Measurements from ENCODE around the gene PDXK. TPM values are rescaled to one million over a fixed set of nuclear protein-coding genes. Genes with fewer than 3 reads are reported as not detected.

Gene PDXK
- total and polyA plus RNA-seq, 10 of the 15 experiments (the other 5 are each of a cell fraction or from before 2014, with no cell fraction given): 3.7 to 141 (median 60.0) TPM

DNA sequence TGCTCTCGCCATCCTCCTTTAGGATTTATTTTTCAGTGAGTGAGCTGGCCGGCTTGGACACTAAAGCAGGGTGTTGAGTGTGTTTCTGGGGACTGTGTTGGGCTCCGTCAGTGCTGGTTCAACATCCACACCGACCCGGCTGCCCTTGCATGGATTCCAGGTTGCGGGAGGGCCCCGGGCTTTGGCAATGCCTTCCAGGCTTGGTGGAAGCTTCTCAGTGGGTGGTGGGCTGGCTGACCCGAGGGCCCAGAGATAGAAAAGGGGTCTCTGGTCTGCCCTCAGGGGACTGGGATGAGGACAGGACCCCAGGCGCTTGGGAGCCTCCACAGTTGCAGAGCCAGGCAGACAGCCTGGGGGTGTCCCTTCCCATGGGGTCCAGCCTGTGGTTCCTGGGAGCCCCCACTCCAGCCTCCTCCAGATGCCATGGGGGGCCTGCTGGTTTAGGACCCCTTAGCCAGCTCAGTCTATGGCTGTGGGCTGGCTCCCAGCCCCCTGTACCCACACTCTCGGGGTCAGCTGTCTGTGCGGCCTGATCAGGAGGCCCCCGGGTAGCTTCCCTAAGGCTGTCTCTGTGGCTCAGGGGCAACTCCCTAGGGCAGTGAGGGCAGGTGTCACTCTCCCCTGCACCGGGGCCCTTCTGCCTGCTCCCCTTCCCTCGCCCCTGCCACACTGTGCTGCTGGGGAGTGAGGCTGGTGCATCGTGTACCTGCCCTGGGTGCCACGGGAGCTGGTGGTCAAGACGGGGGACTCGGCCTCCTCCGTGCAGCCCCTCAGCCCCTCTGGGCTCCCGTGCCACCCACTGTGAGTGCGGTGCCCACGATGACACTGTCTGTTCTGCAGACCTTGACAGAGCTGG, 16.5 kb downstream of the PDXK start (continued):
- TF ChIP-seq, protein P1, sequence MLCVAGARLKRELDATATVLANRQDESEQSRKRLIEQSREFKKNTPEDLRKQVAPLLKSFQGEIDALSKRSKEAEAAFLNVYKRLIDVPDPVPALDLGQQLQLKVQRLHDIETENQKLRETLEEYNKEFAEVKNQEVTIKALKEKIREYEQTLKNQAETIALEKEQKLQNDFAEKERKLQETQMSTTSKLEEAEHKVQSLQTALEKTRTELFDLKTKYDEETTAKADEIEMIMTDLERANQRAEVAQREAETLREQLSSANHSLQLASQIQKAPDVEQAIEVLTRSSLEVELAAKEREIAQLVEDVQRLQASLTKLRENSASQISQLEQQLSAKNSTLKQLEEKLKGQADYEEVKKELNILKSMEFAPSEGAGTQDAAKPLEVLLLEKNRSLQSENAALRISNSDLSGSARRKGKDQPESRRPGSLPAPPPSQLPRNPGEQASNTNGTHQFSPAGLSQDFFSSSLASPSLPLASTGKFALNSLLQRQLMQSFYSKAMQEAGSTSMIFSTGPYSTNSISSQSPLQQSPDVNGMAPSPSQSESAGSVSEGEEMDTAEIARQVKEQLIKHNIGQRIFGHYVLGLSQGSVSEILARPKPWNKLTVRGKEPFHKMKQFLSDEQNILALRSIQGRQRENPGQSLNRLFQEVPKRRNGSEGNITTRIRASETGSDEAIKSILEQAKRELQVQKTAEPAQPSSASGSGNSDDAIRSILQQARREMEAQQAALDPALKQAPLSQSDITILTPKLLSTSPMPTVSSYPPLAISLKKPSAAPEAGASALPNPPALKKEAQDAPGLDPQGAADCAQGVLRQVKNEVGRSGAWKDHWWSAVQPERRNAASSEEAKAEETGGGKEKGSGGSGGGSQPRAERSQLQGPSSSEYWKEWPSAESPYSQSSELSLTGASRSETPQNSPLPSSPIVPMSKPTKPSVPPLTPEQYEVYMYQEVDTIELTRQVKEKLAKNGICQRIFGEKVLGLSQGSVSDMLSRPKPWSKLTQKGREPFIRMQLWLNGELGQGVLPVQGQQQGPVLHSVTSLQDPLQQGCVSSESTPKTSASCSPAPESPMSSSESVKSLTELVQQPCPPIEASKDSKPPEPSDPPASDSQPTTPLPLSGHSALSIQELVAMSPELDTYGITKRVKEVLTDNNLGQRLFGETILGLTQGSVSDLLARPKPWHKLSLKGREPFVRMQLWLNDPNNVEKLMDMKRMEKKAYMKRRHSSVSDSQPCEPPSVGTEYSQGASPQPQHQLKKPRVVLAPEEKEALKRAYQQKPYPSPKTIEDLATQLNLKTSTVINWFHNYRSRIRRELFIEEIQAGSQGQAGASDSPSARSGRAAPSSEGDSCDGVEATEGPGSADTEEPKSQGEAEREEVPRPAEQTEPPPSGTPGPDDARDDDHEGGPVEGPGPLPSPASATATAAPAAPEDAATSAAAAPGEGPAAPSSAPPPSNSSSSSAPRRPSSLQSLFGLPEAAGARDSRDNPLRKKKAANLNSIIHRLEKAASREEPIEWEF (IDR thresholded peaks at IDR 0.05; ENCODE audit: insufficient replicate concordance, low read depth, low read length): no peak
- TF ChIP-seq, protein P2, sequence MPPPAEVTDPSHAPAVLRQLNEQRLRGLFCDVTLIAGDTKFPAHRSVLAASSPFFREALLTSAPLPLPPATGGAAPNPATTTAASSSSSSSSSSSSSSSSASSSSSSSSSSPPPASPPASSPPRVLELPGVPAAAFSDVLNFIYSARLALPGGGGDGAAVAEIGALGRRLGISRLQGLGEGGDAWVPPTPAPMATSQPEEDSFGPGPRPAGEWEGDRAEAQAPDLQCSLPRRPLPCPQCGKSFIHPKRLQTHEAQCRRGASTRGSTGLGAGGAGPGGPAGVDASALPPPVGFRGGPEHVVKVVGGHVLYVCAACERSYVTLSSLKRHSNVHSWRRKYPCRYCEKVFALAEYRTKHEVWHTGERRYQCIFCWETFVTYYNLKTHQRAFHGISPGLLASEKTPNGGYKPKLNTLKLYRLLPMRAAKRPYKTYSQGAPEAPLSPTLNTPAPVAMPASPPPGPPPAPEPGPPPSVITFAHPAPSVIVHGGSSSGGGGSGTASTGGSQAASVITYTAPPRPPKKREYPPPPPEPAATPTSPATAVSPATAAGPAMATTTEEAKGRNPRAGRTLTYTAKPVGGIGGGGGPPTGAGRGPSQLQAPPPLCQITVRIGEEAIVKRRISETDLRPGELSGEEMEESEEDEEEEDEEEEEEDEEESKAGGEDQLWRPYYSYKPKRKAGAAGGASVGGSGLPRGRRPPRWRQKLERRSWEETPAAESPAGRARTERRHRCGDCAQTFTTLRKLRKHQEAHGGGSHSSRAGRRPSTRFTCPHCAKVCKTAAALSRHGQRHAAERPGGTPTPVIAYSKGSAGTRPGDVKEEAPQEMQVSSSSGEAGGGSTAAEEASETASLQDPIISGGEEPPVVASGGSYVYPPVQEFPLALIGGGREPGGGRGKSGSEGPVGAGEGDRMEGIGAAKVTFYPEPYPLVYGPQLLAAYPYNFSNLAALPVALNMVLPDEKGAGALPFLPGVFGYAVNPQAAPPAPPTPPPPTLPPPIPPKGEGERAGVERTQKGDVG (CRISPR knock-in tag; IDR thresholded peaks at IDR 0.05): no peak
- TF ChIP-seq TBL1XR1 (IDR thresholded peaks at IDR 0.05; ENCODE audit: low read depth, low read length): no peak
- no peak for TF ChIP-seq ZNF217 (IDR thresholded peaks at IDR 0.05)
- no peak for TF ChIP-seq TARDBP (IDR thresholded peaks at IDR 0.05; ENCODE audit: borderline replicate concordance)

Data from GM12878 (cell line).